GM12878 (cell line): Measurements from ENCODE around the gene C6orf120. TPM values are rescaled to one million over a fixed set of nuclear protein-coding genes. Genes with fewer than 3 reads are reported as not detected.
A peak's percentile ranks its signal among the peaks of the same experiment; 100 is the strongest.

Experiments used
- GABPA ChIP-seq: IDR thresholded peaks from 2 replicates; pipeline ENCODE4 v1.6.1; 2014; ENCODE audit warnings: antibody characterized with exemption, low read depth, mild to moderate bottlenecking, inconsistent platforms
- IKZF2 ChIP-seq, 2 experiments: fragments of 450-650 bp; IDR thresholded peaks; 2 replicates each; pipeline ENCODE4 v1.6.1; 2017; ENCODE audit warnings: mild to moderate bottlenecking in 2 of 2, moderate library complexity in 2 of 2
- IRF4 ChIP-seq: IDR thresholded peaks from 2 replicates; pipeline ENCODE4 v1.6.1; 2011; ENCODE audit warnings: low read depth, low read length
- MLLT1 ChIP-seq: fragments of 450-650 bp; IDR thresholded peaks from 2 replicates; pipeline ENCODE4 v1.6.1; 2016; ENCODE audit warnings: mild to moderate bottlenecking
- MYB ChIP-seq: fragments of 150-350 bp; IDR thresholded peaks from 2 replicates; pipeline ENCODE4 v1.6.1; 2014; ENCODE audit warnings: mild to moderate bottlenecking, low read depth, low read length, borderline replicate concordance
- NFIC ChIP-seq: IDR thresholded peaks from 2 replicates; pipeline ENCODE4 v1.6.1; 2012; ENCODE audit warnings: low read depth, mild to moderate bottlenecking, inconsistent platforms, low read length, moderate library complexity
- POLR2A ChIP-seq: IDR thresholded peaks from 2 replicates; pipeline ENCODE4 v1.6.1; 2011; ENCODE audit warnings: low read depth, mild to moderate bottlenecking, low read length
- POLR2AphosphoS2 ChIP-seq: IDR thresholded peaks from 2 replicates; pipeline ENCODE4 v1.6.1; 2011; ENCODE audit warnings: low read depth, mild to moderate bottlenecking, low read length, improper control_type of control experiment, moderate library complexity
- SIN3A ChIP-seq: IDR thresholded peaks from 2 replicates; pipeline ENCODE4 v1.6.1; 2012; ENCODE audit warnings: low read depth, low read length, improper control_type of control experiment
- SREBF1 ChIP-seq: IDR thresholded peaks from 2 replicates; pipeline ENCODE4 v1.6.1; 2012; ENCODE audit warnings: mild to moderate bottlenecking, low read length
- STAT1 ChIP-seq: fragments of 450-650 bp; conservative IDR thresholded peaks from 2 replicates; pipeline ENCODE4 v1.6.1; 2014; ENCODE audit warnings: antibody characterized with exemption, mild to moderate bottlenecking
- YBX1 ChIP-seq: fragments of 450-650 bp; IDR thresholded peaks from 2 replicates; pipeline ENCODE4 v1.6.1; 2016; ENCODE audit warnings: antibody characterized with exemption
- ZNF207 ChIP-seq: fragments of 450-650 bp; IDR thresholded peaks from 2 replicates; pipeline ENCODE4 v1.6.1; 2014; ENCODE audit warnings: antibody characterized with exemption, mild to moderate bottlenecking, borderline replicate concordance
- ZNF24 ChIP-seq: fragments of 450-650 bp; IDR thresholded peaks from 2 replicates; pipeline ENCODE4 v1.6.1; 2017; ENCODE audit warnings: antibody characterized with exemption, mild to moderate bottlenecking
- polyA plus RNA-seq, 11 experiments: library from polyadenylated mRNA; depleted of rRNA in 4 of 11; unstranded in 6 of 11; stranded (reverse) in 5 of 11; fragments of >200 nt; fragmentation: Nextera tagmentation in 4 of 11; fragmentation: Illumina TruSeq in 1 of 11; extraction: Ambion mirVana in 4 of 11; extraction: Trizol in 1 of 11; gene quantifications; 1 replicate in 1 of 11; 2 replicates in 10 of 11; pipeline versions ENCODE4 v1.2.1 to v1.2.3, GENCODE V29; 2011 to 2016; ENCODE audit warnings: inconsistent platforms in 2 of 11, missing spikeins in 2 of 11, low read depth in 1 of 11
- total RNA-seq, 4 experiments: library from RNA; depleted of rRNA in 3 of 4; stranded (reverse); fragments of >200 nt in 3 of 4; fragmentation: Illumina TruSeq in 1 of 4; extraction: Trizol in 1 of 4; gene quantifications; 2 replicates each; pipeline versions ENCODE4 v1.2.1 to v1.2.3, GENCODE V29; 2013 to 2021
- TF ChIP-seq, protein P1 (sequence below): fragments of 450-650 bp; IDR thresholded peaks from 2 replicates; pipeline ENCODE4 v1.6.1; 2017; ENCODE audit warnings: antibody characterized with exemption, mild to moderate bottlenecking, moderate library complexity
- TF ChIP-seq, protein P2 (sequence below): fragments of 450-650 bp; IDR thresholded peaks from 2 replicates; pipeline ENCODE4 v1.6.1; 2016; ENCODE audit warnings: mild to moderate bottlenecking
- TF ChIP-seq, protein P3 (sequence below): IDR thresholded peaks from 2 replicates; pipeline ENCODE4 v1.6.1; 2012; ENCODE audit warnings: low read length, inconsistent platforms
- TF ChIP-seq, protein P4 (sequence below): fragments of 450-650 bp; IDR thresholded peaks from 2 replicates; pipeline ENCODE4 v1.6.1; 2017; ENCODE audit warnings: mild to moderate bottlenecking, moderate library complexity

The C6orf120 gene
- total and polyA plus RNA-seq, 10 of the 15 experiments (the other 5 are each of a cell fraction or from before 2014, with no cell fraction given) = 3.6 to 23.9 (median 18.2) TPM

DNA sequence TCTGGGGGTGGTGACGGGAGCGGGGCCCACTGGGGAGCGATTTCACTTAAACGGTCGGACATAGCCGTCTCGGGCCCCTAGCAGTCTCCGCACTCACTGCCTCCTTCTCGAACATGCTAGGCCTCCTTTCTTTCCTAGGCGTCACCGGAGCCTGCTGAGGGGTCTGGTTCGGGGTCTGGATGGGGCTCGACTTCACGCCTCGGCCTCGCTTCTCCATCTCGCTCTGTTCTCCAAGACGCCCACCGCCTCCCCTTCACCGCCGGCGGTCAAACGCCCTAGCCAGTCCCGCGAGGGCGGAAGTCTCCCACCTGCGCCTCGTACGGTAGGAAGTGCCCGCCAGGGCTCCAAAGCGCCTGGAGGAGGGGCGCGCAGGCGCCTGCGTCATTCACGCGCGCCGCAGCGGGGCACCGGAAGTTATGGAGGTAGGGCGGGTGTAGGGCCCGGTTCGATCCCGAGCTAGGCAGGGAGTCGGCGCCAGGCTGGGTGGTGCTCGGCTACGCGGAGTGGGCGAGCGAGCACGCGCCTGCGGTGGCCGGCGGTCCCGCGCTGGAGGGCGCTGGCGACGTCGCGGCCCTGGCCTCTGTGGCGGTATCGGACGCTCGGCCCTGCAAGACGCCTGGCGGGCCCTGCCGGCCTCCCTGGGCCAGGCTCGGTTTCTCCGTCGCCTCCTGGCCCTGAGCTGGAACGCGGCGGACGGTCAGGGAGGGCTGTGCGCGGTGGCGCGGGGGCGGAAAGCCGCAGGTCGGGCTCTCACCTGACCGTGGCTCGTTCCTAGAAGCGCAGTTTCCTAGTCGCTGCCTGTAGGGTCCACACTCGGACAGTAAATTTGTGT is 49.5 kb downstream of the C6orf120 start, which contains the start of the genes DYNLT2 and ERMARD (continued):
- TF ChIP-seq, protein P1, sequence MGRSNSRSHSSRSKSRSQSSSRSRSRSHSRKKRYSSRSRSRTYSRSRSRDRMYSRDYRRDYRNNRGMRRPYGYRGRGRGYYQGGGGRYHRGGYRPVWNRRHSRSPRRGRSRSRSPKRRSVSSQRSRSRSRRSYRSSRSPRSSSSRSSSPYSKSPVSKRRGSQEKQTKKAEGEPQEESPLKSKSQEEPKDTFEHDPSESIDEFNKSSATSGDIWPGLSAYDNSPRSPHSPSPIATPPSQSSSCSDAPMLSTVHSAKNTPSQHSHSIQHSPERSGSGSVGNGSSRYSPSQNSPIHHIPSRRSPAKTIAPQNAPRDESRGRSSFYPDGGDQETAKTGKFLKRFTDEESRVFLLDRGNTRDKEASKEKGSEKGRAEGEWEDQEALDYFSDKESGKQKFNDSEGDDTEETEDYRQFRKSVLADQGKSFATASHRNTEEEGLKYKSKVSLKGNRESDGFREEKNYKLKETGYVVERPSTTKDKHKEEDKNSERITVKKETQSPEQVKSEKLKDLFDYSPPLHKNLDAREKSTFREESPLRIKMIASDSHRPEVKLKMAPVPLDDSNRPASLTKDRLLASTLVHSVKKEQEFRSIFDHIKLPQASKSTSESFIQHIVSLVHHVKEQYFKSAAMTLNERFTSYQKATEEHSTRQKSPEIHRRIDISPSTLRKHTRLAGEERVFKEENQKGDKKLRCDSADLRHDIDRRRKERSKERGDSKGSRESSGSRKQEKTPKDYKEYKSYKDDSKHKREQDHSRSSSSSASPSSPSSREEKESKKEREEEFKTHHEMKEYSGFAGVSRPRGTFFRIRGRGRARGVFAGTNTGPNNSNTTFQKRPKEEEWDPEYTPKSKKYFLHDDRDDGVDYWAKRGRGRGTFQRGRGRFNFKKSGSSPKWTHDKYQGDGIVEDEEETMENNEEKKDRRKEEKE = no peak
- TF ChIP-seq POLR2A = peak; percentile 99
- no peak for TF ChIP-seq YBX1
- TF ChIP-seq GABPA = peak; percentile 84
- TF ChIP-seq, protein P2, sequence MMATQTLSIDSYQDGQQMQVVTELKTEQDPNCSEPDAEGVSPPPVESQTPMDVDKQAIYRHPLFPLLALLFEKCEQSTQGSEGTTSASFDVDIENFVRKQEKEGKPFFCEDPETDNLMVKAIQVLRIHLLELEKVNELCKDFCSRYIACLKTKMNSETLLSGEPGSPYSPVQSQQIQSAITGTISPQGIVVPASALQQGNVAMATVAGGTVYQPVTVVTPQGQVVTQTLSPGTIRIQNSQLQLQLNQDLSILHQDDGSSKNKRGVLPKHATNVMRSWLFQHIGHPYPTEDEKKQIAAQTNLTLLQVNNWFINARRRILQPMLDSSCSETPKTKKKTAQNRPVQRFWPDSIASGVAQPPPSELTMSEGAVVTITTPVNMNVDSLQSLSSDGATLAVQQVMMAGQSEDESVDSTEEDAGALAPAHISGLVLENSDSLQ = no peak
- TF ChIP-seq, protein P3, sequence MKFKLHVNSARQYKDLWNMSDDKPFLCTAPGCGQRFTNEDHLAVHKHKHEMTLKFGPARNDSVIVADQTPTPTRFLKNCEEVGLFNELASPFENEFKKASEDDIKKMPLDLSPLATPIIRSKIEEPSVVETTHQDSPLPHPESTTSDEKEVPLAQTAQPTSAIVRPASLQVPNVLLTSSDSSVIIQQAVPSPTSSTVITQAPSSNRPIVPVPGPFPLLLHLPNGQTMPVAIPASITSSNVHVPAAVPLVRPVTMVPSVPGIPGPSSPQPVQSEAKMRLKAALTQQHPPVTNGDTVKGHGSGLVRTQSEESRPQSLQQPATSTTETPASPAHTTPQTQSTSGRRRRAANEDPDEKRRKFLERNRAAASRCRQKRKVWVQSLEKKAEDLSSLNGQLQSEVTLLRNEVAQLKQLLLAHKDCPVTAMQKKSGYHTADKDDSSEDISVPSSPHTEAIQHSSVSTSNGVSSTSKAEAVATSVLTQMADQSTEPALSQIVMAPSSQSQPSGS = no peak
- TF ChIP-seq SREBF1 = no peak
- TF ChIP-seq STAT1 = peak; percentile 67; the same call in 1 of the 2 replicates
- peak; percentile 38; the same call in 1 of the 2 replicates for TF ChIP-seq ZNF24
- no peak for TF ChIP-seq NFIC
- no peak for TF ChIP-seq IKZF2 (IDR thresholded peaks at IDR 0.05)
- TF ChIP-seq, protein P4, sequence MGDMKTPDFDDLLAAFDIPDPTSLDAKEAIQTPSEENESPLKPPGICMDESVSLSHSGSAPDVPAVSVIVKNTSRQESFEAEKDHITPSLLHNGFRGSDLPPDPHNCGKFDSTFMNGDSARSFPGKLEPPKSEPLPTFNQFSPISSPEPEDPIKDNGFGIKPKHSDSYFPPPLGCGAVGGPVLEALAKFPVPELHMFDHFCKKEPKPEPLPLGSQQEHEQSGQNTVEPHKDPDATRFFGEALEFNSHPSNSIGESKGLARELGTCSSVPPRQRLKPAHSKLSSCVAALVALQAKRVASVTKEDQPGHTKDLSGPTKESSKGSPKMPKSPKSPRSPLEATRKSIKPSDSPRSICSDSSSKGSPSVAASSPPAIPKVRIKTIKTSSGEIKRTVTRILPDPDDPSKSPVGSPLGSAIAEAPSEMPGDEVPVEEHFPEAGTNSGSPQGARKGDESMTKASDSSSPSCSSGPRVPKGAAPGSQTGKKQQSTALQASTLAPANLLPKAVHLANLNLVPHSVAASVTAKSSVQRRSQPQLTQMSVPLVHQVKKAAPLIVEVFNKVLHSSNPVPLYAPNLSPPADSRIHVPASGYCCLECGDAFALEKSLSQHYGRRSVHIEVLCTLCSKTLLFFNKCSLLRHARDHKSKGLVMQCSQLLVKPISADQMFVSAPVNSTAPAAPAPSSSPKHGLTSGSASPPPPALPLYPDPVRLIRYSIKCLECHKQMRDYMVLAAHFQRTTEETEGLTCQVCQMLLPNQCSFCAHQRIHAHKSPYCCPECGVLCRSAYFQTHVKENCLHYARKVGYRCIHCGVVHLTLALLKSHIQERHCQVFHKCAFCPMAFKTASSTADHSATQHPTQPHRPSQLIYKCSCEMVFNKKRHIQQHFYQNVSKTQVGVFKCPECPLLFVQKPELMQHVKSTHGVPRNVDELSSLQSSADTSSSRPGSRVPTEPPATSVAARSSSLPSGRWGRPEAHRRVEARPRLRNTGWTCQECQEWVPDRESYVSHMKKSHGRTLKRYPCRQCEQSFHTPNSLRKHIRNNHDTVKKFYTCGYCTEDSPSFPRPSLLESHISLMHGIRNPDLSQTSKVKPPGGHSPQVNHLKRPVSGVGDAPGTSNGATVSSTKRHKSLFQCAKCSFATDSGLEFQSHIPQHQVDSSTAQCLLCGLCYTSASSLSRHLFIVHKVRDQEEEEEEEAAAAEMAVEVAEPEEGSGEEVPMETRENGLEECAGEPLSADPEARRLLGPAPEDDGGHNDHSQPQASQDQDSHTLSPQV = 0 out of 2 replicates have a peak, but pooled peaks have one; percentile 35
- no peak for TF ChIP-seq MYB
- TF ChIP-seq ZNF207 = peak; percentile 97
- peak; percentile 77; the same call in 1 of the 2 replicates for TF ChIP-seq POLR2AphosphoS2
- TF ChIP-seq MLLT1 = peak; percentile 55; the same call in 1 of the 2 replicates
- TF ChIP-seq IRF4 = no peak
- TF ChIP-seq SIN3A = peak; percentile 92
